Astrocyte (in vitro differentiated cells and primary cell): ENCODE data around the gene RTL10. TPM values are rescaled to one million over a fixed set of nuclear protein-coding genes. Genes with fewer than 3 reads are reported as not detected.

ENCODE experiments used
- DNase-seq: peaks from one replicate; pipeline ENCODE4 v3.0.0-alpha.2; 2010; ENCODE audit warnings: low read depth
- FAIRE-seq: peaks from 2 replicates; lab custom pipeline; 2011; peaks lifted over from hg19 to GRCh38; lab: Jason Lieb, UNC
- H2AFZ ChIP-seq: 2 replicates; pipeline ENCODE4 v1.6.0; 2012; ENCODE audit warnings: low read depth, low read length, inconsistent platforms
- H3K27ac ChIP-seq: 2 replicates; pipeline ENCODE4 v1.5.1; 2011; ENCODE audit warnings: low read depth, low read length, inconsistent platforms
- H3K27me3 ChIP-seq: 2 replicates; pipeline ENCODE4 v1.6.0; 2011; ENCODE audit warnings: low read length, inconsistent platforms; ENCODE audit not compliant: insufficient read depth
- H3K36me3 ChIP-seq: 2 replicates; pipeline ENCODE4 v1.5.1; 2011; ENCODE audit warnings: low read length, inconsistent platforms; ENCODE audit not compliant: insufficient read depth
- H3K4me1 ChIP-seq: 2 replicates; pipeline ENCODE4 v1.5.1; 2011; ENCODE audit warnings: low read length, inconsistent platforms; ENCODE audit not compliant: insufficient read depth
- H3K4me2 ChIP-seq: 2 replicates; pipeline ENCODE4 v1.6.0; 2012; ENCODE audit warnings: low read length, inconsistent platforms
- H3K4me3 ChIP-seq: 2 replicates; pipeline ENCODE4 v1.5.1; 2011; ENCODE audit warnings: low read depth, mild to moderate bottlenecking, low read length, inconsistent platforms; ENCODE audit not compliant: insufficient read depth
- H3K79me2 ChIP-seq: 2 replicates; pipeline ENCODE4 v1.6.0; 2012; ENCODE audit warnings: mild to moderate bottlenecking, low read length, inconsistent platforms; ENCODE audit not compliant: insufficient read depth
- H3K9ac ChIP-seq: 2 replicates; pipeline ENCODE4 v1.6.0; 2012; ENCODE audit warnings: mild to moderate bottlenecking, low read length, inconsistent platforms
- H3K9me3 ChIP-seq: 2 replicates; pipeline ENCODE4 v1.5.1; 2012; ENCODE audit warnings: low read depth, mild to moderate bottlenecking, low read length, inconsistent platforms; ENCODE audit not compliant: insufficient read depth
- H4K20me1 ChIP-seq: 2 replicates; pipeline ENCODE4 v1.6.0; 2012; ENCODE audit warnings: low read length, inconsistent platforms; ENCODE audit not compliant: insufficient read depth
- H3K27ac Mint-ChIP-seq: one replicate; pipeline ENCODE4 v1.8.0; 2021; ENCODE audit warnings: mild to moderate bottlenecking, mixed read lengths; ENCODE audit not compliant: unreplicated experiment
- H3K27me3 Mint-ChIP-seq: one replicate; pipeline ENCODE4 v1.8.0; 2021; ENCODE audit warnings: low read depth, mixed read lengths; ENCODE audit not compliant: unreplicated experiment
- H3K36me3 Mint-ChIP-seq: one replicate; pipeline ENCODE4 v1.8.0; 2021; ENCODE audit warnings: low read depth, mixed read lengths; ENCODE audit not compliant: unreplicated experiment
- H3K4me1 Mint-ChIP-seq: one replicate; pipeline ENCODE4 v1.8.0; 2021; ENCODE audit warnings: low read depth, mixed read lengths; ENCODE audit not compliant: unreplicated experiment
- H3K4me3 Mint-ChIP-seq: one replicate; pipeline ENCODE4 v1.8.0; 2021; ENCODE audit warnings: mild to moderate bottlenecking, moderate library complexity, mixed read lengths; ENCODE audit not compliant: unreplicated experiment
- H3K9me3 Mint-ChIP-seq: one replicate; pipeline ENCODE4 v1.8.0; 2021; ENCODE audit warnings: mild to moderate bottlenecking, mixed read lengths; ENCODE audit not compliant: unreplicated experiment
- EZH2 ChIP-seq: IDR thresholded peaks from 2 replicates; pipeline ENCODE4 v1.6.1; 2012; ENCODE audit warnings: mild to moderate bottlenecking, low read length, inconsistent platforms; ENCODE audit not compliant: insufficient read depth
- total RNA-seq: library from RNA; stranded (reverse); gene quantifications from 2 replicates; pipeline ENCODE4 v1.2.1, GENCODE V29; 2021
- TF ChIP-seq, protein P1 (sequence below): IDR thresholded peaks from 2 replicates; pipeline ENCODE4 v1.5.1; 2011; ENCODE audit warnings: low read depth, mild to moderate bottlenecking, inconsistent platforms, low read length, moderate library complexity; ENCODE audit not compliant: insufficient read depth

The RTL10 gene
- total RNA-seq, 1 donor from 2014 or later, result 43.0 TPM

DNA sequence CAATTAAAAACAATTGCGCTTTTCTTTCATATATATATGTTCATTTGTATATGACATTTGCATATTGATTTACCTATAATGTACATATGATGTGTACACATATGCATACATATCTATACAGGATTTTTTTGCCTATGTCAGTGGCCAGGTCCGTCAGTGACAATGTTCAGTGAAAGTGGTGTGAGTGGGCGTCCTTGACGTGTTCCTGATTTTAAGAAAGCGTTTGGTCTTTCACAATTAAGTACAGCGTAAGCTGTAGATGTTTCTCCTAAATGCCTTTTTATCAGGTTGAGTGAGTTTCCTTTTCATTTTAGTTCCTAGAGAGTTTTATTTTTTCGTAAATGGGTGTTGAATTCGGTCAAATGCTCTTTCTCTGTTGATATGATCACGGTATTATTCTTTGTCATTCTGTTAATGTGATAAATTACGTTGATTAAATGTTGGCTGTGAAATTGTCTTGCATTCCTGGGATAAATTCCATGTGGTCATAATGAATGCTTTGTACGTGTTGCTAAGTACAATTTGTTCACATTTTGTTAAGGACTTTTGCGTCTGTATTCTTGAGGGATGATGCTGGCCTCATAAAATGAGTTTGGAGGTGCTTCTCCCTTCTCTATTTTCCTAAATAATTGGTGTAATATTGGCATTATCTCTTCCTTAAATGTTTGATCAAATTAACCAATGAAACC is 10.6 kb upstream of the RTL10 start:
- Histone ChIP-seq H3K27ac (no peak overlapping the region), H3K4me1 (no peaks in the 10 kb centered on the region), H3K4me2 (peak overlapping the region; percentile 21), H3K4me3 (no peak overlapping the region), H3K79me2 (no peaks in the 10 kb centered on the region), H3K27me3 (no peaks in the 10 kb centered on the region), H3K9me3 (no peaks in the 10 kb centered on the region), H2AFZ (no peak overlapping the region), H3K36me3 (no peaks in the 10 kb centered on the region), H4K20me1 (no peaks in the 10 kb centered on the region), H3K9ac (no peak overlapping the region)
- Mint-ChIP-seq H3K9me3 (no peaks in the 10 kb centered on the region), H3K36me3 (peaks cover 3% of the 10 kb centered on the region), H3K27ac (no peak overlapping the region), H3K27me3 (no peaks in the 10 kb centered on the region), H3K4me3 (no peak overlapping the region), H3K4me1 (peaks cover 14% of the 10 kb centered on the region)
- DNase-seq (peak; percentile 50), FAIRE-seq (peak; percentile 64)
- TF ChIP-seq EZH2, result no peak
- TF ChIP-seq, protein P1, sequence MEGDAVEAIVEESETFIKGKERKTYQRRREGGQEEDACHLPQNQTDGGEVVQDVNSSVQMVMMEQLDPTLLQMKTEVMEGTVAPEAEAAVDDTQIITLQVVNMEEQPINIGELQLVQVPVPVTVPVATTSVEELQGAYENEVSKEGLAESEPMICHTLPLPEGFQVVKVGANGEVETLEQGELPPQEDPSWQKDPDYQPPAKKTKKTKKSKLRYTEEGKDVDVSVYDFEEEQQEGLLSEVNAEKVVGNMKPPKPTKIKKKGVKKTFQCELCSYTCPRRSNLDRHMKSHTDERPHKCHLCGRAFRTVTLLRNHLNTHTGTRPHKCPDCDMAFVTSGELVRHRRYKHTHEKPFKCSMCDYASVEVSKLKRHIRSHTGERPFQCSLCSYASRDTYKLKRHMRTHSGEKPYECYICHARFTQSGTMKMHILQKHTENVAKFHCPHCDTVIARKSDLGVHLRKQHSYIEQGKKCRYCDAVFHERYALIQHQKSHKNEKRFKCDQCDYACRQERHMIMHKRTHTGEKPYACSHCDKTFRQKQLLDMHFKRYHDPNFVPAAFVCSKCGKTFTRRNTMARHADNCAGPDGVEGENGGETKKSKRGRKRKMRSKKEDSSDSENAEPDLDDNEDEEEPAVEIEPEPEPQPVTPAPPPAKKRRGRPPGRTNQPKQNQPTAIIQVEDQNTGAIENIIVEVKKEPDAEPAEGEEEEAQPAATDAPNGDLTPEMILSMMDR, result no peak

DNA sequence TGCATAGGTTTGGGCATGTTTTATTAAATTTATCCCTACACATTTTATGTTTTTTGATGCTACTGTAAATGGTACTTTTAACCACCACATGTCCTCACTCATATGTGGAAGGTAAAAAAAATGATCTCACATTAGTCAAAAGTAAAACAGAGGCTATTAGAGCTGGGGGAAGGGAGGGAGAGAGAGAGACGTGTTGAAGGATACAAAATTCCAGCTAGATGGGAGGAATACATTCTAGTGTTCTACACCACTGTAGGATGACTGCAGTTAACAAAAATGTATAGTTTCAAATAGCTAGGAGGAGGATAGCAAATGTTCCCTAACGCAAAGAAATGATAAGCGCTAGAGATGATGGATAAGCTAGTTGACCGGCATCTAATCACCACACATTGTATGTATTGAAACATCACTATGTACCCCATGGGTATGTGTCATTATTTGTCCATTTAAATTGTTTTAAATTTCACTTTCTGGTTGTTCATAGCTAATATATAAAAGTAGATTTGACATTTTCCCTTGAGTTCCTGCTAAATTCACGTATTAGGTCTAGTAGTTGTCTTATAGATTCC is 9.9 kb upstream of the RTL10 start:
- H3K4me3 Mint-ChIP-seq, result no peak overlapping the region
- Histone ChIP-seq H4K20me1 (no peaks in the 10 kb centered on the region), H3K27ac (no peak overlapping the region), H3K4me2 (no peak overlapping the region), H3K36me3 (no peaks in the 10 kb centered on the region), H3K4me1 (no peaks in the 10 kb centered on the region), H3K4me3 (no peak overlapping the region), H2AFZ (no peak overlapping the region), H3K9ac (no peak overlapping the region), H3K9me3 (no peaks in the 10 kb centered on the region), H3K79me2 (no peaks in the 10 kb centered on the region), H3K27me3 (no peaks in the 10 kb centered on the region)
- H3K36me3 Mint-ChIP-seq, result peaks cover 3% of the 10 kb centered on the region
- peak overlapping the region; percentile 37 for H3K27ac Mint-ChIP-seq
- no peak for TF ChIP-seq EZH2
- TF ChIP-seq, protein P1, result no peak
- no peaks in the 10 kb centered on the region for H3K9me3 Mint-ChIP-seq
- H3K27me3 Mint-ChIP-seq, result no peaks in the 10 kb centered on the region
- DNase-seq (no peak), FAIRE-seq (peak; percentile 41)
- peaks cover 14% of the 10 kb centered on the region for H3K4me1 Mint-ChIP-seq

DNA sequence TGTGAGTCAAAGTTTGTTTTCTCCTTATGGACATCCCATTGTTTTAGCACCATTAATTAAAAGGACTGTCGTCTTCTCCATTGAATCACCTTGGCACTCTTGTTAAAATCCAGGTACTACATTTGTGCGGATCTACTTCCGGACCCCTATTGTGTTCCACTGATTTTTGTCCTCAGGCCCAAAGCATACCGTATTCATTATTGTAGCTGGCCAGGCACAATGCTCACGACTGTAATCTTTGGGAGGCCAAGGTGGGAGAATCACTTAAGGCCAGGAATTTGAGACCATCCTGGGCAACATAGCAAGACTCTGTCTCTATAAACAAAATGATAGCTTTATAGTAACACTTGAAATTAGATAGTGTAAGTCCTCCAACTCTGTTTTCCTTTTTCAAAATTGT is 8.9 kb upstream of the RTL10 start:
- H3K4me1 Mint-ChIP-seq, result peaks cover 14% of the 10 kb centered on the region
- Histone ChIP-seq H4K20me1 (no peaks in the 10 kb centered on the region), H3K36me3 (no peaks in the 10 kb centered on the region), H3K4me1 (no peaks in the 10 kb centered on the region), H3K4me2 (no peak overlapping the region), H3K27ac (no peak overlapping the region), H3K4me3 (no peak overlapping the region), H3K9me3 (no peaks in the 10 kb centered on the region), H3K9ac (no peak overlapping the region), H3K79me2 (no peaks in the 10 kb centered on the region), H2AFZ (no peak overlapping the region), H3K27me3 (no peaks in the 10 kb centered on the region)
- TF ChIP-seq, protein P1, result no peak
- no peak for TF ChIP-seq EZH2
- H3K9me3 Mint-ChIP-seq, result no peaks in the 10 kb centered on the region
- no peaks in the 10 kb centered on the region for H3K27me3 Mint-ChIP-seq
- no peak overlapping the region for H3K27ac Mint-ChIP-seq
- H3K36me3 Mint-ChIP-seq, result peaks cover 3% of the 10 kb centered on the region
- FAIRE-seq, result no peak
- no peak overlapping the region for H3K4me3 Mint-ChIP-seq
- DNase-seq, result no peak
